HG02852 (cell line): Measurements from ENCODE around the gene CDHR3.
A peak's percentile ranks its signal among the peaks of the same experiment; 100 is the strongest.

ENCODE experiments used
- ATAC-seq: cut with Tn5 transposase; IDR thresholded peaks from one replicate; pipeline ENCODE4 v1.9.1; 2021; ENCODE audit warnings: mild to moderate bottlenecking, moderate library complexity; ENCODE audit not compliant: unreplicated experiment

The CDHR3 gene

GRCh38 chr7:106061301-106061979 lies 98.4 kb downstream of the CDHR3 start:
- ATAC-seq = peak; percentile 35

- ATAC-seq = no peak
Observed at GRCh38 chr7:106062006-106062405, 98.9 kb downstream of the CDHR3 start.

GRCh38 chr7:106062521-106062931 lies 99.5 kb downstream of the CDHR3 start:
- ATAC-seq = no peak

GRCh38 chr7:106063024-106063423 lies 100.0 kb downstream of the CDHR3 start:
- ATAC-seq = no peak

DNA sequence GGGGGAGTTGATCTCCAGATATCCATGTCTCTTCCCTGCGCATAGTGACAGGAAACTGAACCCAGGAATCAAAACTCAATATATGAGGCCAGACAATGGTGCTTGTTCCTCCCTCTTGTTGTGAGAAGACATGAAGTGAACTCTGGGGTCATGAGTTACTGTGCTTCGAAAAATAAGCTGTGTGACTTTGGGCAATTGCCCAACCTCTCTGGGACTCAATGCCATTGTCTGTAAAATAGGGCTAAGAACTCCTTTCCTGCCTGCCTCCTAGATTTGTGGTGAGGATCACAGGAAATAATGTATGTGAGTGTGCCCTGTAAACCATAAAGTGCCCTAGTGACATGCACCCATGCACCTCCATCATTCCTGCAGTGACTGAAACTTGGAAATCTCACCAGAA lies 100.6 kb downstream of the CDHR3 start:
- no peak for ATAC-seq

DNA sequence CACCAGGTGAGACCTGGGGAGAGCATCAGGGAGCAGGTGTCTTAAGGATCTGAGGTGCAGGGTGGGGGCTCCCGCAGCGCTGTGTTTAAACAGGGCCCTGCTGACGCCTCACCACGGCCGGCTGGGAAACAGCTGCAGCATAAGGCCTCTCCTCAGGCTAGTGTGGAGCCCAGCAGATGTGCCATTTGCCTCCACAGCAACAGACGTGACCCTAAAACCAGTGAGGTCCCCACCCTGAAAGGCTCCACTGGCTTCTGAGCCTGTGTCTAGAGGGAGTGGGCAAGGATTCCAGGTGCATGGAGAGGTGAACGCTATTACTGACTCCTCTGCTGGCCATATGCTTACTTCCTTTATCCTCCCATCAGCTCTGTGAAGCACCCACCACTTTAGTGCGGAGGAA lies 101.3 kb downstream of the CDHR3 start:
- no peak for ATAC-seq

GRCh38 chr7:106064771-106065574 lies 101.9 kb downstream of the CDHR3 start:
- no peak for ATAC-seq

GRCh38 chr7:106065575-106066500 lies 102.8 kb downstream of the CDHR3 start:
- ATAC-seq = no peak

DNA sequence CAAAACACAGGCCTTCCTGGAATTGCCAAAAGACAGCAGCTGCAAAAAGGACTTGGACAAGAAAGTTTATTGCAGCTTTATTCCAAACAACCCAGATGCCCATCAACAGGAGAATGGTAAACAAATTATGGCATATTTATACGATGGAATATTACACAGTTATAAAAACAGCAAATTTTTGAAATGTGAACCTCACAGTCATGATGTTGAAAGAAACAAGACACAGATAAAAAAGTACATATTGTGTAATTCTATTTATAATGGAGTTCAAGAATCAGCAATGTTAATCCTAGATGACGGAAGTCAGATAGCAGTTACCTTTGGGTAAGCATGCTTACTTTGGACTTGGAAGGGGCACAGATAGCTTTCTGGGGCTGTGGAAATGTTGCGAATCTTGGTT lies 104.6 kb downstream of the CDHR3 start:
- ATAC-seq = no peak

DNA sequence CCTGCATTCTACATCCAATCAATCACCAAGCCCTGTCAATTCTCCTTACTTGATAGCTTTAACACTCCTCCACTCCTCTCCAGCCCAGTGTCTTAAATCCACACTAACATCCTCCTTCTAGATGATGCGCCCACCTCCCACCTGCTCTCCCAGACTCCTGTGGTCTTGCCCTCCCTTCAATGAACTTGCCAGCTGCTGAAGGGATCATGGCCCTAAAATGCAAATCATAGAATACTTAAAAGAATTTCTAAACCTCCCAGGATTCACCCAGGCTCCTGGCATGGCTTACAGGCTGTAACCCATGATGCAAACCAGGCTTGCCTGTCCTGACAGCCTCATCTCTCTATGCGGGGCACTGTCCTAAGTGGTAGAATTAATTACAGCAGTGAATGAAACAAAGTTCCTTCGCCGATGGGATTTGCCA lies 105.5 kb downstream of the CDHR3 start:
- no peak for ATAC-seq

- no peak for ATAC-seq
Observed at GRCh38 chr7:106068986-106069385, 105.9 kb downstream of the CDHR3 start.

DNA sequence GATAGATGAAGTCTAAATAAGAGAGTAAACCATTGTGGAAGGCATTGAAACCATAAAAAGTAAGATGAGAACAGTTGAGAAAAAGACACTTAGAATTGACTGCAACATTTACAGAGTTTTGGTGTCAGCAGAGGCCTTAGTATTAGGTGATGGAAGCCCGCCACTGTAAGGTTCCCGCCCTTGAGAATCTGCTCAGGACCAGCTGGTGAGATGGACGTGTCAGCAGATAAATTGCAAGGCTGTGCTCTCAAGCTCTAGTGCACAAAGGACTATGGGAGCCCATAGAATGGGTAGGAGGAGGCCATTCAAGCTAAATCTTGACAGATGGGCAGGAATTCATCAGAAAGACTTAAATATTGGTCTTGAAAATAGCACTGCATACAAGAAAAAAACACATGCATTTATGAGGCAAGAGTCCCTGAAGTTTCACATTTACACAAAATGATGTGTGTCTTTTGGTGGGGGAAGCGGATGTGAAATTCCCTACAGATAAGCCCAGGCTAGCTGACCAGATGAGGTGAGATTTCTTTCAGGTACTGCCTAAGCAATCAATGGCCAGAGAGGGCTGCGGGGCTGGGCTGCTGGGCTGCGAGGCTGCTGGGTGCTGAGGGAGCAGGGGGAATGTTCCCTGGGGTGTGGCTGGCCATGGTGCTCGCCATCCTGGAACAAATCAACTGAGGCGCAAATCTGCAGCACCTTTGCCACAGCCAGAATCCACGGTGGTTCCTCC lies 106.6 kb downstream of the CDHR3 start:
- no peak for ATAC-seq

- ATAC-seq = no peak
Observed at GRCh38 chr7:106070201-106070551, 107.1 kb downstream of the CDHR3 start.

GRCh38 chr7:106070567-106071254 lies 107.6 kb downstream of the CDHR3 start:
- ATAC-seq = no peak

- ATAC-seq = peak; percentile 96
Observed at GRCh38 chr7:106071356-106071998, 108.4 kb downstream of the CDHR3 start.

GRCh38 chr7:106071999-106072714 lies 109.1 kb downstream of the CDHR3 start:
- ATAC-seq = peak; percentile 4

DNA sequence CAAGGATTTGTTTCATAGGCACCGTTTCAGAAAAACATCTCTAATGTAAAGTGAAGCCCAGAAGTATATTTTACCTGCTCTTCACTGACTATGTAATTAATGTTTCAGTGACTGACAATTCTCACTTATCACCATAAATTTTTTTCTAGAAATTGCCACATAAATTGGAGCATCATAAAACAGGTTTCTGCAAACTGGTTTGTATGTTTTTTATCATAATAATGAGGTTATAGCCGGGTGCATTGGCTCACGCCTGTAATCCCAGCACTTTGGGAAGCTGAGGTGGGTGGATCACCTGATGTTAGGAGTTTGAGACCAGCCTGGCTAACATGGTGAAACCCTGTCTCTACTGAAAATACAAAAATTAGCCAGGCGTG lies 109.6 kb downstream of the CDHR3 start:
- ATAC-seq = no peak

GRCh38 chr7:106073701-106074100 lies 110.6 kb downstream of the CDHR3 start:
- no peak for ATAC-seq

- no peak for ATAC-seq
Observed at GRCh38 chr7:106074257-106074656, 111.2 kb downstream of the CDHR3 start.
